Heart right ventricle (tissue), 16 donors: ENCODE data around the gene KCNK2. TPM values are rescaled to one million over a fixed set of nuclear protein-coding genes. Genes with fewer than 3 reads are reported as not detected.

Experiments
- ATAC-seq, 8 donors: fragments of 200-7000 bp; cut with Tn5 transposase; one replicate each; pipeline ENCODE4 v1.9.1; 2020; ENCODE audit warnings: mild to moderate bottlenecking in 8 of 8, moderate library complexity in 8 of 8, moderate number of reproducible peaks in 1 of 8
- DNase-seq, 2 donors: peaks; one replicate each; pipeline ENCODE4 v3.0.0-alpha.2; 2020
- H3K27ac ChIP-seq, 10 donors: fragments of 200-600 bp; sonication (generic) in 2 of 10; one replicate each; pipeline versions ENCODE4 v1.5.0 to v1.8.0; 2020 to 2022; ENCODE audit warnings: mild to moderate bottlenecking in 3 of 10
- H3K27me3 ChIP-seq, 7 donors: fragments of 200-600 bp; one replicate each; pipeline ENCODE4 v1.8.0; 2021 to 2022; ENCODE audit warnings: mild to moderate bottlenecking in 2 of 7
- H3K36me3 ChIP-seq, 9 donors: fragments of 200-600 bp; sonication (generic) in 1 of 9; one replicate each; pipeline versions ENCODE4 v1.5.0 to v1.8.0; 2020 to 2022; ENCODE audit warnings: mild to moderate bottlenecking in 2 of 9
- H3K4me1 ChIP-seq, 9 donors: fragments of 200-600 bp; sonication (generic) in 1 of 9; one replicate each; pipeline versions ENCODE4 v1.5.0 to v1.8.0; 2020 to 2022; ENCODE audit warnings: mild to moderate bottlenecking in 4 of 9
- H3K4me3 ChIP-seq, 10 donors: fragments of 200-600 bp; sonication (generic) in 2 of 10; one replicate each; pipeline versions ENCODE4 v1.5.0 to v1.8.0; 2020 to 2022; ENCODE audit warnings: mild to moderate bottlenecking in 7 of 10, moderate library complexity in 2 of 10
- H3K9me3 ChIP-seq, 11 donors: fragments of 200-600 bp in 10 of 11; sonication (generic) in 2 of 11; one replicate each; pipeline versions ENCODE4 v1.5.0 to v1.8.0; 2013 to 2022; ENCODE audit warnings: mild to moderate bottlenecking in 2 of 11, control low read depth in 1 of 11, moderate library complexity in 1 of 11
- WGBS, 2 donors: extraction: QIAGEN DNeasy Blood & Tissue Kit; methylation state at CpG; one replicate each; pipeline ENCODE4 v1.1.7; 2013; ENCODE audit warnings: inconsistent platforms in 1 of 2; 5-methylcytosine and 5-hydroxymethylcytosine counted together
- intact Hi-C, 10 donors: fragments of 100-400 bp; cut with DNase I; formaldehyde crosslinking; loops; one replicate each; pipeline versions ENCODE4 v1.11.1 to v1.14.2; 2022
- polyA plus RNA-seq, 2 donors: library from polyadenylated mRNA; stranded (reverse); fragments of 200-250 nt; gene quantifications; one replicate each; pipeline ENCODE4 v1.2.3, GENCODE V29; 2013
- total RNA-seq, 10 donors: library from RNA; stranded (reverse); fragmentation: NEBNext Ultra II Directional in 3 of 10; extraction: Animal tissue kit (Norgen Biotek cat#: 25700) in 3 of 10; gene quantifications; one replicate each; pipeline versions ENCODE4 v1.2.1 to v1.2.4, GENCODE V29; 2021 to 2023
- TF ChIP-seq, protein P1 (sequence below), 9 donors: fragments of 200-600 bp; sonication (generic) in 2 of 9; IDR thresholded peaks; one replicate each; pipeline versions ENCODE4 v1.5.0 to v1.8.0; 2021 to 2022; ENCODE audit warnings: antibody characterized with exemption in 9 of 9, mild to moderate bottlenecking in 5 of 9, moderate library complexity in 1 of 9
- donor health status: Arrhythmogenic right ventricular cardiomyopathy.
- donor health status: ischemic (EF 13 %, LVEDD 7.1; RV severe dilation, severe dysfunction).
- donor health status: healthy with polysubstance abuse.
- donor health status: DM: no; HTN: yes; CAD: no.
- donor health status: DM: no; HTN: no; CAD: no.
- donor health status: ischemic (EF 25% LVEDD 6.9; RV normal size, moderate dysfunction).
- donor health status: ischemic (EF 25% LVEDD 5.7; RV mildly dilated, moderate dysfunction).
- donor health status: healthy.
- donor health status: DM: yes; HTN: yes; CAD: no.
- donor health status: Ischemic cardiomyopathy.
- donor health status: ischemic (EF 35%, LVEDD 5.7; RV mildly dilated, moderate dysfunction).
- donor health status: nonischemic (EF 11% LVEDD 7.7; RV severe dilation, severe dysfunction).
- donor health status: DM: yes; HTN: yes; CAD: no.
- donor health status: PGD.
- donor health status: ischemic (EF 29% LVEDD 5.4; RV normal size, mild dysfunction).
- donor health status: nonischemic (EF 23%, LVEDD 6.1; RV moderate dilation, normal function).

The KCNK2 gene
- total and polyA plus RNA-seq, 12 donors, result 0.06 to 0.79 (median 0.26) TPM; not detected in 5

- Histone ChIP-seq H3K4me3 (no peak overlapping the region), H3K27me3 (no peaks in the 10 kb centered on the region), H3K4me1 (no peaks in the 10 kb centered on the region), H3K36me3 (no peaks in the 10 kb centered on the region), H3K27ac (no peak overlapping the region), H3K9me3 (no peaks in the 10 kb centered on the region)
- TF ChIP-seq, protein P1, sequence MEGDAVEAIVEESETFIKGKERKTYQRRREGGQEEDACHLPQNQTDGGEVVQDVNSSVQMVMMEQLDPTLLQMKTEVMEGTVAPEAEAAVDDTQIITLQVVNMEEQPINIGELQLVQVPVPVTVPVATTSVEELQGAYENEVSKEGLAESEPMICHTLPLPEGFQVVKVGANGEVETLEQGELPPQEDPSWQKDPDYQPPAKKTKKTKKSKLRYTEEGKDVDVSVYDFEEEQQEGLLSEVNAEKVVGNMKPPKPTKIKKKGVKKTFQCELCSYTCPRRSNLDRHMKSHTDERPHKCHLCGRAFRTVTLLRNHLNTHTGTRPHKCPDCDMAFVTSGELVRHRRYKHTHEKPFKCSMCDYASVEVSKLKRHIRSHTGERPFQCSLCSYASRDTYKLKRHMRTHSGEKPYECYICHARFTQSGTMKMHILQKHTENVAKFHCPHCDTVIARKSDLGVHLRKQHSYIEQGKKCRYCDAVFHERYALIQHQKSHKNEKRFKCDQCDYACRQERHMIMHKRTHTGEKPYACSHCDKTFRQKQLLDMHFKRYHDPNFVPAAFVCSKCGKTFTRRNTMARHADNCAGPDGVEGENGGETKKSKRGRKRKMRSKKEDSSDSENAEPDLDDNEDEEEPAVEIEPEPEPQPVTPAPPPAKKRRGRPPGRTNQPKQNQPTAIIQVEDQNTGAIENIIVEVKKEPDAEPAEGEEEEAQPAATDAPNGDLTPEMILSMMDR (IDR thresholded peaks at IDR 0.05), result no peak
- ATAC-seq (no peak), DNase-seq (no peak)
- intact Hi-C loops, result no loop called here
Measured at GRCh38 chr1:215128504-215128903, 46.0 kb downstream of the KCNK2 start.

- TF ChIP-seq, protein P1 (IDR thresholded peaks at IDR 0.05), result no peak
- DNase-seq, result no peak
- Histone ChIP-seq H3K4me3 (no peak overlapping the region), H3K9me3 (no peaks in the 10 kb centered on the region), H3K27ac (no peak overlapping the region), H3K27me3 (no peaks in the 10 kb centered on the region), H3K36me3 (no peaks in the 10 kb centered on the region), H3K4me1 (no peaks in the 10 kb centered on the region)
- intact Hi-C loops, result no loop called here
- ATAC-seq, result no peak
Measured at GRCh38 chr1:215131291-215131690, 48.8 kb downstream of the KCNK2 start.

- Histone ChIP-seq H3K36me3 (no peaks in the 10 kb centered on the region), H3K4me1 (no peaks in the 10 kb centered on the region), H3K4me3 (no peak overlapping the region), H3K9me3 (no peaks in the 10 kb centered on the region), H3K27me3 (no peaks in the 10 kb centered on the region), H3K27ac (no peak overlapping the region)
- intact Hi-C loops, result no loop called here
- TF ChIP-seq, protein P1 (IDR thresholded peaks at IDR 0.05), result no peak
- no peak for DNase-seq
- WGBS, 2 donors, result 78 to 83% methylated on average over 2 of the region's 2 CpGs
- no peak for ATAC-seq
Measured at GRCh38 chr1:215132156-215132555, 49.6 kb downstream of the KCNK2 start.

DNA sequence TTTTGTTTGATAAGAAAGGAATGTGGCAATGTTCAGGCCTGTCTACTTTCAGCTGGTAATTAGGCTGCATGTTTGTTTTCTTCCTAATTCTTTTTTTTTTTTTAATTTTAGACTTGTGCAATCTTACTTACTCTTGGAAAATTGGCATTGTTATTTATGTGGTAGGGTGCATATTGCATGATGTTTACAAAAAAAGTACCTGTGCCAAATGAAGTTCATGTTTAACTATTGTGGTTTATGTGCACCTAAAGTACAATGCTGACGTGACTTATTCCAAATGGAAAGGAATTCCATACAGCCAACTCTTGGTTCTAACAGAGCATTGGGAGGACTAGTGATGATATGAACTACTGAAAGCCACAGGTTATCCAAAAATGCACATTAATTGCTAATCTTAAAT is 51.0 kb downstream of the KCNK2 start:
- no peak overlapping the region for H3K27ac ChIP-seq
- 71 to 81% methylated on average over 1 of the region's 1 CpG for WGBS, 2 donors
- no peaks in the 10 kb centered on the region for H3K4me1 ChIP-seq
- ATAC-seq (no peak), DNase-seq (no peak)
- H3K9me3 ChIP-seq, result no peaks in the 10 kb centered on the region
- no peaks in the 10 kb centered on the region for H3K27me3 ChIP-seq
- no peaks in the 10 kb centered on the region for H3K36me3 ChIP-seq
- no peak overlapping the region for H3K4me3 ChIP-seq
- intact Hi-C loops, result no loop called here
- TF ChIP-seq, protein P1 (IDR thresholded peaks at IDR 0.05), result no peak

DNA sequence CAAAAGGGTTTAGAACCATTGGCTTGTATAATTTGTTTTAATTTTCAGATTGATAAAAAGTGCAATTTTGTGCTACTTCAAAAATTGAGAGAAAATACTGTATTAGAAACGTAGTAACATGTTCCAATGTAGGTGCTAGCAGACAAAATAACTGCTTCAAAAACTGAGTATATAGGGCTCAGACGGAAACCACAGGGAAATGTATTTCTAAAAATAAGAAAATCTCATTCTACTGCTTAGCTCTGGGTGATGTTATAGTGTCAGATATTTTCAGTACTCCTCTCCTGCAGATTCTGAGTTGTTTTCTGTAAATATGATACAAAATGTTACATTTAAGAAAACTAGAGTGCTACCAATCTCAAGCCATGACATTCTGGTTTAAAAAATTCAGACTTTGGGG is 55.4 kb downstream of the KCNK2 start:
- intact Hi-C loops, result no loop called here
- H3K4me1 ChIP-seq, result no peaks in the 10 kb centered on the region
- peaks cover 0 to 32% (median 18%) of the 10 kb centered on the region in 11 donors for H3K9me3 ChIP-seq
- H3K4me3 ChIP-seq, result no peak overlapping the region
- TF ChIP-seq, protein P1 (IDR thresholded peaks at IDR 0.05), result no peak
- H3K27me3 ChIP-seq, result no peaks in the 10 kb centered on the region
- DNase-seq (no peak), ATAC-seq (no peak)
- H3K27ac ChIP-seq, result no peak overlapping the region
- no peaks in the 10 kb centered on the region for H3K36me3 ChIP-seq
- 57 to 73% methylated on average over 2 of the region's 2 CpGs for WGBS, 2 donors
